ENCODE results near the gene ENDOU.

ENDOU gene

DNA sequence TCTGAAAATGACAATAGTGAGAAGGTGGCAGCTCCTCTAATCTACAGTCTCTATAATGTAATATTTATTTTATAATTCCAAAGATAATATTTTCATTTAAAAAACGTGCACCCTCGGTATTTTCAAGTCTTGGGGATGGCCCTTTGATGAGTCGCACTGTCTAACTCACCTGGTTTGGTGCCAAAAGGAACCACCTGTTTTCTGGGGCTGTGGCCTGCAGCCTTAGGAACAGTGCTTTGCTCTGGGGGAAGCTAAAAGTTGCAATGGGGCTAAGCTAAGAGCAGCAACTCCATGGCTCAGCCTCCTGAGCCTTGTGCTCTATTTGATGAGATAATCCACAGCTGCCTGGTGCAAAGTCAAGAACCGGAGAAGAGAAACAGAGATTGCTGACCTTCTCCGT, 6.4 kb upstream of the ENDOU start:
- no peak for TF ChIP-seq POLR2AphosphoS5 (IDR thresholded peaks at IDR 0.05; ENCODE audit: low read depth, low read length)

DNA sequence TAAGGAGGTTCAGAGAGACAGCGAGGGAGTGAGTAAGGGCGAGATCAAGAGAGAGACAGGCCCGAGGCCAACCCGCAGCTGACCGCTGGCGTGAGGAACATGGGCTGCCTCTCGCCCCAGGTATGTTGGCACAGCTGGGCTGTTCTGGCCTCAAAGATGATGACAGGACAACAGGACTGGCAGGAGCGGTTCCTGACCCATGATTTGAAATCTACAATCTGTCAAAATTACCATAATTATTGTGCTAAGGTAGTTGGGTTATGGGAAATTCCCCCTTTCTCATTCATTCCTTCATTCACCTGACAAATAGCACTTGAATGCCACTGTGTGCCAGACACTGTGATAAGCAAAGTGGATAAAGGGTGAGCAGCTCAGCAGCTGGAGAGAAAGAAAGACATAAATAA, 5.1 kb upstream of the ENDOU start:
- TF ChIP-seq, protein P1, sequence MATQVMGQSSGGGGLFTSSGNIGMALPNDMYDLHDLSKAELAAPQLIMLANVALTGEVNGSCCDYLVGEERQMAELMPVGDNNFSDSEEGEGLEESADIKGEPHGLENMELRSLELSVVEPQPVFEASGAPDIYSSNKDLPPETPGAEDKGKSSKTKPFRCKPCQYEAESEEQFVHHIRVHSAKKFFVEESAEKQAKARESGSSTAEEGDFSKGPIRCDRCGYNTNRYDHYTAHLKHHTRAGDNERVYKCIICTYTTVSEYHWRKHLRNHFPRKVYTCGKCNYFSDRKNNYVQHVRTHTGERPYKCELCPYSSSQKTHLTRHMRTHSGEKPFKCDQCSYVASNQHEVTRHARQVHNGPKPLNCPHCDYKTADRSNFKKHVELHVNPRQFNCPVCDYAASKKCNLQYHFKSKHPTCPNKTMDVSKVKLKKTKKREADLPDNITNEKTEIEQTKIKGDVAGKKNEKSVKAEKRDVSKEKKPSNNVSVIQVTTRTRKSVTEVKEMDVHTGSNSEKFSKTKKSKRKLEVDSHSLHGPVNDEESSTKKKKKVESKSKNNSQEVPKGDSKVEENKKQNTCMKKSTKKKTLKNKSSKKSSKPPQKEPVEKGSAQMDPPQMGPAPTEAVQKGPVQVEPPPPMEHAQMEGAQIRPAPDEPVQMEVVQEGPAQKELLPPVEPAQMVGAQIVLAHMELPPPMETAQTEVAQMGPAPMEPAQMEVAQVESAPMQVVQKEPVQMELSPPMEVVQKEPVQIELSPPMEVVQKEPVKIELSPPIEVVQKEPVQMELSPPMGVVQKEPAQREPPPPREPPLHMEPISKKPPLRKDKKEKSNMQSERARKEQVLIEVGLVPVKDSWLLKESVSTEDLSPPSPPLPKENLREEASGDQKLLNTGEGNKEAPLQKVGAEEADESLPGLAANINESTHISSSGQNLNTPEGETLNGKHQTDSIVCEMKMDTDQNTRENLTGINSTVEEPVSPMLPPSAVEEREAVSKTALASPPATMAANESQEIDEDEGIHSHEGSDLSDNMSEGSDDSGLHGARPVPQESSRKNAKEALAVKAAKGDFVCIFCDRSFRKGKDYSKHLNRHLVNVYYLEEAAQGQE (IDR thresholded peaks at IDR 0.05; ENCODE audit: insufficient read depth in 1 of 2, low read depth in 2 of 2, low read length in 2 of 2) = no peak
- TF ChIP-seq POLR2AphosphoS5 (IDR thresholded peaks at IDR 0.05; ENCODE audit: low read depth, low read length) (no peak), TAF1 (IDR thresholded peaks at IDR 0.05; ENCODE audit: borderline replicate concordance, insufficient read depth, low read length) (no peak), SIN3A (IDR thresholded peaks at IDR 0.05; ENCODE audit: borderline replicate concordance, insufficient read depth, low read length) (no peak), FOXP2 (optimal IDR thresholded peaks at IDR 0.05; ENCODE audit: borderline replicate concordance, extremely low read depth, extremely low read length, insufficient read depth) (no peak)

DNA sequence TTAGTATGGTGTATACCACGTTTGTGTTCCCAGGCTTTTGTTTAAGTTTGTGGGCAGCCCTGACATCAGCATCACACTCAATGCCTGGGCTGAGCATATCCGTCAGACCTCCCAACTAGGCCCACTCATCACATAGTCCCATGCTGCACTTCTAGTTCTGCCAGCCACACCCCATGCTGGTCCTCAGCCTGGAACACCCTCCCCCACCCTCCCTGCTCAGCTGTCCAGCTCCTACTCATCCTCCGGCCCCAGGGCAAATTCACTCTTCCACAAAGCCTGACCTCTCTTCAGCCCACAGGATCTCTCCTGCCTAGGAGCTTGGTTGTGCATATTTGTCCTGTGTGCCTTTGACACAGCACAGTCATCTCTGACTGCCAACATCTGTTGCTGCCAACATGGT, 3.9 kb upstream of the ENDOU start:
- TF ChIP-seq SIN3A (IDR thresholded peaks at IDR 0.05; ENCODE audit: borderline replicate concordance, insufficient read depth, low read length) (no peak), FOXP2 (optimal IDR thresholded peaks at IDR 0.05; ENCODE audit: borderline replicate concordance, extremely low read depth, extremely low read length, insufficient read depth) (no peak), TAF1 (IDR thresholded peaks at IDR 0.05; ENCODE audit: borderline replicate concordance, insufficient read depth, low read length) (no peak)
- TF ChIP-seq, protein P1 (IDR thresholded peaks at IDR 0.05; ENCODE audit: insufficient read depth in 1 of 2, low read depth in 2 of 2, low read length in 2 of 2) = 0 out of 4 replicates have a peak, but pooled peaks of 1 of the 2 experiments have one; percentile 19

DNA sequence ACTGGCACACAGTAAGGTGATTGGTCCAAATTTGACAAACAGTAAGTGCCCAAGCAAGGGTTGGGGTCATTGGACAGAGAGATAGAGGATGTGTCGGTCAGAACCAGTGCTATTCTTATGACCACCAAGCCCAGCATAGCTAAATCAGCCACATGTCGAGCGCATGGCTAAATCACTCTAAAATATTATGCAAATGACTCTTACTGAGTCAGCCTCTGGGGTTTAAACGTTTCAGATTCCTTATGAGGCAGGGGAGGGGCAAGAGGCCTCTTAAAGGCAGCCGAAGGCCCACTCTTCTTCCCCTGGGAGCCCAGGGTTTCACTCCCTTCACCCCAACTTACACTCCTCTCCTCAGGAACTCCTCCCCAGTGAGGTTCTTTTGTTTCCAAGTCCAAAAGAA, 603 bp upstream of the ENDOU start:
- TF ChIP-seq TAF1 (IDR thresholded peaks at IDR 0.05; ENCODE audit: borderline replicate concordance, insufficient read depth, low read length) (no peak), SIN3A (IDR thresholded peaks at IDR 0.05; ENCODE audit: borderline replicate concordance, insufficient read depth, low read length) (no peak), FOXP2 (optimal IDR thresholded peaks at IDR 0.05; ENCODE audit: borderline replicate concordance, extremely low read depth, extremely low read length, insufficient read depth) (no peak), POLR2AphosphoS5 (IDR thresholded peaks at IDR 0.05; ENCODE audit: low read depth, low read length) (no peak)
- TF ChIP-seq, protein P1 (IDR thresholded peaks at IDR 0.05; ENCODE audit: insufficient read depth in 1 of 2, low read depth in 2 of 2, low read length in 2 of 2) = no peak

DNA sequence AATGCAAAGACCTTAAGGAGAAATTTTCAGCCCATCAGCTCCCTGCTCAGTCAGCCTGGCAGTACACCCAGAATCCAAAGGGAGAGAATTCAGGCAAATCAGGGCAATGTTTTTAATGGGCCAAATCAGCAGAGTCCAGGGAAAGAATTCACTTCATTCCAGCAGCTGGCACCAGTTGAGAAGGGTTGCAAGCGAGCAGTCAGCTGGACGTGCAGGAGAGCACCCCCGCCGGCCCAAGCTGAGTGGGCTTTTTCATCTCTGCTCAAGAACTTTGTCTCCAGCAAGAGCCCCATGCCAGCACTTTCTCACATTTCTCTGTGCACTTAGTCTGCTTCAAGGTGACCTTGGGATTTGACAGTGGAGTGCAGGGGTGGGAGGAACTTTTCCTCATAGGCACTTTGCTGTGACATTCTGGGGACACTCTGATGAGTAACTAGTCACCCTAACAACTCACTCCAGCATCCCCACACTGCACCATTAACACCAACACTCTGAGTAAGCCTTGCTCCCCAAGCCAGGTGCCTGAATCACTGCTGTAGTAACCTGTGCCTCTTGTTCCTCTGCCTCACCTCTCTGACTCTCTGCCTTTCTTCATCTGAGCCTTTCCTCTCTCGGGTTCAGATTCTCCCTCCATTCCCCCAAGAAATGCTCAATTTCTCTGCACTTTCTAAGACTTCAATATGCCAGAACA, 2.2 kb downstream of the ENDOU start:
- TF ChIP-seq, protein P1 (IDR thresholded peaks at IDR 0.05; ENCODE audit: insufficient read depth in 1 of 2, low read depth in 2 of 2, low read length in 2 of 2) = no peak
- no peak for TF ChIP-seq FOXP2 (optimal IDR thresholded peaks at IDR 0.05; ENCODE audit: borderline replicate concordance, extremely low read depth, extremely low read length, insufficient read depth)
- TF ChIP-seq SIN3A (IDR thresholded peaks at IDR 0.05; ENCODE audit: borderline replicate concordance, insufficient read depth, low read length) = no peak
- TF ChIP-seq TAF1 (IDR thresholded peaks at IDR 0.05; ENCODE audit: borderline replicate concordance, insufficient read depth, low read length) = no peak
- TF ChIP-seq POLR2AphosphoS5 (IDR thresholded peaks at IDR 0.05; ENCODE audit: low read depth, low read length) = no peak

Measured in PFSK-1 (cell line).